ENCODE results near the gene SLC37A3.
"Not testable (repeated sequence)": the region's sequence is repeated elsewhere in the genome, so short reads cannot be mapped to it uniquely, and the experiment has no call there.

SLC37A3 gene

DNA sequence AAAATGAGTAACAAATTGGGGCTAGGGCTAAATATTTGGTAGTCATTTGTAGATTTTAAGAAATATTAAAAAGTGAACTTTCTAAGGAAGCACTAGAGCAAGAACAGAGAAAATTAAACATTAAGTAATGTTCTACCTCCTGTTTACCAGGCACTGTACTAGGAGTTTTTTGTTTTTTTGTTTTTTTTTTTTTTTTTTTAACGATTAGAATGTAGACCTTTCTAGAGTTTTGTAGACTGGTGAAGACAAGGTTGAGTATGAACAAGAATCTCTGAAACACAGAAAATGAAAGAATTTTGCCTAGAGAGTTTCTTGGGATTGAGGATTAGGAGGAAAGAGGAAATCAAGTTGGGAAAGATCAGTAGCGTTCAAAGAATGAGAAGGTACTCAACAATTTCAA, 73.6 kb downstream of the SLC37A3 start:
- peaks cover 0 to 2% of the 10 kb centered on the region in 2 donors for H3K36me3 Mint-ChIP-seq
- no peaks in the 10 kb centered on the region for H3K4me1 Mint-ChIP-seq
- DNase-seq (no peak), ATAC-seq (replicated peaks) (no peak)
- H3K27me3 Mint-ChIP-seq, result no peaks in the 10 kb centered on the region
- no peak overlapping the region for H3K27ac Mint-ChIP-seq
- H3K9me3 Mint-ChIP-seq, result no peaks in the 10 kb centered on the region
- H3K4me3 Mint-ChIP-seq, result no peak overlapping the region

DNA sequence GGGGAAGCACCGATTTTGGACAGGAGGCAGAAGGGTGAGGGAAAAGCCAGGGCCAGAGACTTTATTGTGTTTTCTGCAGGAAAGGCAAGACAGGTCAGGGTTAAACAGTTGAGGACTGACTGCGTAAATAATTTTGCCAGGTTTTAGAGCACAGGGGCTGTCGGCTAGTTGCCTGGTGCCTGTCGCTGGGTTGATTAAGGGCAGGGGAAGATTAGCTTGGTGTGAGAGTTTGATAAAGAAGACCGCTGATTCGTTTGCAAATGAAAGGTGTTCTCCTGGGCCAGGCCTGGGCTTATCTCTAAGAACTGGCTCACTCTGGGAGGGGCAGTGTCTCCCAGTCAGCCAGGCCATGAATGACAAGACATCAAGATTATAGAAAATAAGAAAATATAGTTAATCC, 75.6 kb downstream of the SLC37A3 start:
- Mint-ChIP-seq H3K36me3 (peaks cover 2 to 14% of the 10 kb centered on the region in 2 donors), H3K4me1 (peaks cover under 1 to 1% of the 10 kb centered on the region in 2 donors), H3K27ac (no peak overlapping the region), H3K27me3 (peaks cover 0 to 4% of the 10 kb centered on the region in 2 donors), H3K9me3 (no peaks in the 10 kb centered on the region), H3K4me3 (no peak overlapping the region)
- DNase-seq (no peak), ATAC-seq (replicated peaks) (no peak)

DNA sequence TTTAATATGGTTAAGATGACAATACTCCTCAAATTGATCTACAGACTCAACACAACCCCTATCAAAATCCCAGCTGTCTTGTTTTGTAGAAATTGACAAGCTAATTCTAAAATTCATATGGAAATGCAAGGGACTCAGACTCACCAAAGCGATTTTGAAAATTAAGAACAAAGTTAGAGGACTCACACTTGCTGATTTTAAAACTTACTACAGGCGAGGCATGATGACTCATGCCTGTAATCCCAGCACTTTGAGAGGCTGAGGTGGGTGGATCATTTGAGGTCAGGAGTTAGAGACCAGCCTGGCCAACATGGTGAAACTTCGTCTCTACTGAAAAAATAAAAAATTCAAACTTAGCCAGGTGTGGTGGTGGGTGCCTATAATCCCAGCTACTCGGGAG, 78.3 kb downstream of the SLC37A3 start:
- Mint-ChIP-seq H3K36me3 (peaks cover 9 to 28% of the 10 kb centered on the region in 2 donors), H3K4me1 (peaks cover 6 to 10% of the 10 kb centered on the region in 2 donors)
- ATAC-seq (replicated peaks); H3K27me3 Mint-ChIP-seq; H3K27ac Mint-ChIP-seq; H3K9me3 Mint-ChIP-seq; H3K4me3 Mint-ChIP-seq; DNase-seq: not testable (repeated sequence)

DNA sequence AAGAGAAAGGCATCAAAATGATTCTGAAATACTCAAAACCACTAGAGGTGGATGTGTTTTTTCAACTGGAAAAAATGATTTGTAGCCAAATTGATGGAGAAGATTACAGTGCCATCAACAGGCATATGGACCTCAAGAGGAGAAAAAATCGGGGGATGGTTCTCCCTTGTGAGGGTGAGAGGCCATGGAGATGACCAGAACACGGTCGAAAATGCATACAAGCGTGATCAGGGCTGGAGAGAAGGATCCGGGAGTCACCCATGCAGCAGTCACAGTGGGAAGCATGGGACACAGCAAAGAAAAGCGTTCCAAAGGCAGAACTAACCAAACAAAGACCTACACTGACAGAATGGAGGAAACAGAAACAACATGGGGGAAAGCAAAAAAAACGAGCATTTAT, 80.3 kb downstream of the SLC37A3 start:
- H3K27ac Mint-ChIP-seq, result no peak overlapping the region
- peaks cover 6 to 11% of the 10 kb centered on the region in 2 donors for H3K4me1 Mint-ChIP-seq
- peaks cover 1% of the 10 kb centered on the region in 2 donors for H3K9me3 Mint-ChIP-seq
- peaks cover 10 to 15% of the 10 kb centered on the region in 2 donors for H3K27me3 Mint-ChIP-seq
- H3K4me3 Mint-ChIP-seq, result no peak overlapping the region
- no peak for DNase-seq
- no peak for ATAC-seq (replicated peaks)
- H3K36me3 Mint-ChIP-seq, result peaks cover 17 to 40% of the 10 kb centered on the region in 2 donors

DNA sequence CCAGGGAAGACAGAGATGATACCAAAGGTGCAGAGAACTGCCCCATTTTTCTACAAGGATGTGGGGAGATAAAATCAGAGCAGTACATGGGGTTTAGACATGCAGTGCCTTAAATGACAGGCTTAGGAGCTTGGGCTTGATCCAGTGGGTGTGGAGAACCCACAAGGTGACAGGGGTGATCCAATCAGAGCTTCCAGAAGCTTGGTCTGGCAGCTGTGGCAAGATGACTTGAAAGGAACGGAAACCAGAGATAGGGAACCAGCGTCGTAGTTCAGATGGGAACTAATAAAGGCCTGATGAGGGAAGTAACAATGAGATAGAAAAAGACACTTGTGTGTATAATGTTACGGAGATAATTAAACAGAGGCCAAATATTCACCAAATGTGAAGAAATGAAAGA, 80.7 kb downstream of the SLC37A3 start:
- Mint-ChIP-seq H3K4me3 (no peak overlapping the region), H3K9me3 (peaks cover 5% of the 10 kb centered on the region in 2 donors), H3K4me1 (peaks cover 9 to 15% of the 10 kb centered on the region in 2 donors), H3K27ac (no peak overlapping the region), H3K36me3 (peaks cover 21 to 44% of the 10 kb centered on the region in 2 donors), H3K27me3 (peaks cover 13 to 15% of the 10 kb centered on the region in 2 donors)
- peak; percentile 60 to 65 for ATAC-seq (replicated peaks)
- no peak for DNase-seq

DNA sequence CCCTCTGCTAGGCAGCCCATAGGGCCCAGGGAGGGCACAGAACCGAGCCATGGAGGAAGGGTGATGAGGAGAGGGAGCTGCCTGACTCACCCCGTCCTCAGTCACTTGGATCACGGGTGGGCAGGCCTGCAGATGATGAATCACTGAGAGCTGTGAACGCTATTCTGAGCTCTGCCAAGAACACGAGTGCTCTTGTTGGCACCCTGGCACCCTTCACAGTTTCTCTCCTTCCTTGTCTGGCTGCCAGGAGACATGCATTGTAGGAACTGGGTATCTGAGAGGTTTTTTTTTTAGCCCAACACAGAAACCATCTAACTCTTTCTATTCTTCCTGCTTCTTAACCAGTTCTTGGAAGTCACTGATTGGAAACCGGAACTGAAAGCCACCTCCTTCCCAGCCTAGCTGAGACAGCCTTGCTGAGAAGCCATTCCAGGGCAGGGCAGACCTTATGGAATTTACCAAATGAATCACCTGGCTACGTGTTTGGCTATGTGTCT, 82.1 kb downstream of the SLC37A3 start:
- peaks cover 12% of the 10 kb centered on the region in 2 donors for H3K9me3 Mint-ChIP-seq
- peaks cover 15 to 18% of the 10 kb centered on the region in 2 donors for H3K27me3 Mint-ChIP-seq
- H3K4me3 Mint-ChIP-seq, result no peak overlapping the region
- peaks cover 30 to 51% of the 10 kb centered on the region in 2 donors for H3K36me3 Mint-ChIP-seq
- H3K4me1 Mint-ChIP-seq, result peaks cover 9 to 19% of the 10 kb centered on the region in 2 donors
- H3K27ac Mint-ChIP-seq, result no peak overlapping the region
- no peak for DNase-seq
- ATAC-seq (replicated peaks), result no peak

DNA sequence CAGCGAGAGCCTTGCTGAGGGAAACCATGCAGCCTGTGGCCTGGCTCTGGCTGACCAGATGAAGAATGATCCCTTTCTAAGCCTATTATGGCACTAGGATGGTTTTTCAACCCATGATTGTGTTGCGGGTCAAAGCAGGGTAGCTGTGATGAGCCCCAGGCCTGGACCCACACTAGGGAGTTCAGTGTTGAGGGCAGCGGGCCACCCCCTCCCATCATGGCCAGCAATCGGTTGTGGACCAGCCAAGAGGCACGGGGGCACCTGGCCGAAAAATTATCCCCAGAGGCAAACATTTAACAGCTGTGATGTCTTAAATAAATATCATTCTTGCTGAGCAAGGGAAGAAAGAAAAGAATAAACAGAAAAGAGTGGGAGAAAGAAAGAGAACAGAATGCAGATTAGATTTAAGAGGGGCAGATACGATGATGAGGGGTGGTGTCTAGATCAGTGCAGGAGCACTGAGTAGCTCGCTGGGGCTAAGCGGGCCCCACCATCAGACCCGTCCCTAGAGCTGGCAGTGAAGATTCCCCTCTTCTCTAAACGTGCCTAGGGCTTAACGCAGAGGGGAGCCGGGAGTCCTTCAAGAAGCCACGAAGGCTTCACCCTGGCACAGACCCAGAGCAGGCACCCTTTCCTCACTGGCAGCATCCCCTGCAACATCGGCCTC, 82.7 kb downstream of the SLC37A3 start:
- DNase-seq, result no peak
- Mint-ChIP-seq H3K4me3 (no peak overlapping the region), H3K36me3 (peaks cover 30 to 51% of the 10 kb centered on the region in 2 donors), H3K9me3 (peaks cover 12% of the 10 kb centered on the region in 2 donors), H3K27me3 (peaks cover 15 to 20% of the 10 kb centered on the region in 2 donors), H3K27ac (no peak overlapping the region), H3K4me1 (peaks cover 10 to 21% of the 10 kb centered on the region in 2 donors)
- ATAC-seq (replicated peaks), result no peak

DNA sequence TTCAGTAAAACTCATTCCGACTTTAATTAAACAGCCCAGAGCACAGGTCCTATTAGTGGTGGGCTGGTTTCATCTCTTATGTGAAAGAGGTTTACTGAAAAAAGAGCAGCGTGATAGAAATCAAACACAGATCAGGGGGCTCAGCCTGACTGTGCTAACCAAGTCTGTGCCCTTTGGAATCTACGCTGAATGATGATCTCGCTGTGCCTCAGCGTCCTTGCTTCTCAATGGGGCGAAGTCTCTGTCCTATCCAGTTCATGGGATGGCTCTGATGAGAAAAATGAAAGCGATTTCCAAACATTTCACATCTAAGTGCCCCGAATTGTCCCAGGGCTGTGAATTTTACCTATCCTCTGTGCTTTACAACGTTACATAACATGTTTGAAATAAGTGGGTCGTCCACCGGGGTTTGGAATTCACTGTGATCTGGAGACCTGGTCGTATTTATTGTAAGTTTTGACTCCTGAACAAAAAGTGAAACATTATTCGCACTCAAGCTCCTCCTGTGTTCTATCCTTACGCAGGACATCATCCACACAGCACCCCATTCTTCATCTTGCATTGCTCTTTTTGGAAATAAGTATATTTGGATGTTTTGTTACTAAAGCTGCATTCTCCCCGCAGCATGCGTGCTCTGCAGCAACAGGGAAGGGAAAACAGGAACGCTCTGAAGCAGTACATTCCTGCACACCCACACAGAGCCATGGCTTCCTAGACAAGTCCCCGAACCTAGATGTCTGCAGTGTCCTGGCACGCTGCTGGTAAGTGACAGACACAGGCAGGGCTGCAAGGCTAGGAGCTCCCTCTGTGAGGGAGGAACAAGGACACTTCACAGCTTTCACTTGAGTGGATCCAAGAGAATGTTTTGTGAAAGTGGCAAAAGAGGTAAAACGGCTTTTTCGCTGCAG, 83.5 kb downstream of the SLC37A3 start:
- no peak overlapping the region for H3K27ac Mint-ChIP-seq
- H3K27me3 Mint-ChIP-seq, result peaks cover 15 to 22% of the 10 kb centered on the region in 2 donors
- DNase-seq (no peak), ATAC-seq (replicated peaks) (no peak)
- H3K36me3 Mint-ChIP-seq, result peaks cover 30 to 51% of the 10 kb centered on the region in 2 donors
- no peak overlapping the region for H3K4me3 Mint-ChIP-seq
- H3K9me3 Mint-ChIP-seq, result peaks cover 12% of the 10 kb centered on the region in 2 donors
- H3K4me1 Mint-ChIP-seq, result peaks cover 12 to 28% of the 10 kb centered on the region in 2 donors

DNA sequence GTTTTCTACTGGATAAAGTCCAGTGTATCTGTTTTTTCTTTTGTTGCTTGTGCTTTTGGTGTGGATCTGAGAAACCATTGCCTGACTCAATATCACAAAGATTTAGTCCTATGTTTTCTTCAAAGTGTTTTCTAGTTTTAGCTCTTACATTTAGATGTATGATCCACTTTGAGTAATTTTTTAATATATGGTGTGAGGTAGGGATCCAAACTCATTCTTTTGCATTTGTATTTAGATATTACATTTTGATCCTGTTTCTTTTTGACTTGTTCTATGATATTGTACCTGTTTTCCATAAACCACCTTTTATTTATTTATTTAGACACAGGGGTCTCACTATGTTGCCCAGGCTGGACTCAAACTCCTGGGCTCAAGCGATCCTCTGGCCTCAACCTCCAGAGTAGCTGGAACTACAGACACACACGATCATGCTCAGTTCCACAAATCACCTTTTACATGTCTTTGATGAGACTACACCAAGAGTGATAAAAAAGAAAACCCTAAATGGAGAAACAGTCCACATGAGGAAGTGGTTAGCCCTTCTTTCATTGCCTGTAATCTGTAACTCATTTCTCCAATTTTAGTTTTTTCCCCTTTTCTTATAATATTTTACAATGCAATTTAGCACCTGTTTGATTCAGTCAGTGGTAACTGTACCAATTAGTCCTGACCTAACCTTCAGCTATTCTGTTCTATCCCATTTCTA, 86.0 kb downstream of the SLC37A3 start:
- Mint-ChIP-seq H3K9me3 (peaks cover 12% of the 10 kb centered on the region in 2 donors), H3K4me1 (peaks cover 10 to 23% of the 10 kb centered on the region in 2 donors), H3K4me3 (no peak overlapping the region), H3K36me3 (peaks cover 26 to 33% of the 10 kb centered on the region in 2 donors), H3K27ac (no peak overlapping the region), H3K27me3 (peaks cover 15 to 23% of the 10 kb centered on the region in 2 donors)
- ATAC-seq (replicated peaks) (peak; percentile 62 to 79), DNase-seq (no peak)

DNA sequence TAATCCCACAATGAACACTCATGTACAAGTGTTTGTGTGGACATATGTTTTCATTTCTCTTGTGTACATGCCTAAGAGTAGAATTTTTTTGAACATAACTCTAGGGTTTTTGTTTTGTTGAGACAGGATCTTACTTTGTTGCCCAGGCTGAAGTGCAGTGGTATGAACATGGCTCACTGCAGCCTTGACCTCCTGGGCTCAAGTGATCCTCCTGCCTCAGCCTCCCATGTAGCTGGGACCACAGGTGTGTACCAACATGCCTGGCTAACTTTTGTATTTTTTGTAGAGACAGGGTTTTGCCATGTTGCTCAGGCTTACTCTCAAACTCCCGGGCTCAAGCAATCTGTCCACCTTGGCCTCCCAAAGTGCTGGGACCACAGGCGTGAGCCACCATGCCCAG, 87.2 kb downstream of the SLC37A3 start:
- H3K4me3 Mint-ChIP-seq; ATAC-seq (replicated peaks); H3K27ac Mint-ChIP-seq; DNase-seq: not testable (repeated sequence)
- H3K9me3 Mint-ChIP-seq, result peaks cover 12% of the 10 kb centered on the region in 2 donors
- peaks cover 26 to 29% of the 10 kb centered on the region in 2 donors for H3K36me3 Mint-ChIP-seq
- H3K27me3 Mint-ChIP-seq, result peaks cover 15 to 23% of the 10 kb centered on the region in 2 donors
- peaks cover 9 to 28% of the 10 kb centered on the region in 2 donors for H3K4me1 Mint-ChIP-seq

DNA sequence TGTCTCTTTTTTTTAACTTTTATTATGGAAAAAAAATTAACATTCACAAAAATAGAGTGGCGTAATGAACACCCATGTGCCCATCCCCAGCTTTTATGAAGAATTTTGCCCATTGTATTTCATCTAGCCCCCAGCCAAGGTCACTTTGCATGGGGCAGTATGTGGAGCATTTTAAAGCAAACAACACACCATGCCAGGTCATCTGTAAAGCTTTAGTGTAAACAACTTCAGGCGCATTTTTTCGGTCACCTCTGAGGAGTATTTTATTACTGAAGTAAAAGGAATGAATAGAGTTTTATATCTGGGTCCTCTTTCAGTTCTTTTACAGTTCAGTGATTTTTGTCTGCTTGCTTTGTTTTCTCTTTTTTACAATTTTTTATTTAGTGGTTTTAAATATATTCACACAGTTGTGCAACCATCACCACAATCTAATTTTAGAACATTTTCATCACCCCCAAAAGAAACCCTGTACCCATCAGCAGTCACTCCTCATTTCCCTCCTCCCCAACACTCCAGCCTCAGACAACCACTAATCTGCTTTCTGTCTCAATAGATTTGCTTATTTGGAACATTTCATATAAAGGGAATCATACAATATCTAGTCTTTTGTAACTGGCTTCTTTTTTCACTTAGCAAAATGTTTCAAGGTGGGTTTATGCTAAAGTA, 87.9 kb downstream of the SLC37A3 start:
- peaks cover 8 to 27% of the 10 kb centered on the region in 2 donors for H3K4me1 Mint-ChIP-seq
- H3K27ac Mint-ChIP-seq, result no peak overlapping the region
- no peak overlapping the region for H3K4me3 Mint-ChIP-seq
- H3K36me3 Mint-ChIP-seq, result peaks cover 25 to 27% of the 10 kb centered on the region in 2 donors
- DNase-seq, result no peak
- ATAC-seq (replicated peaks), result no peak
- H3K9me3 Mint-ChIP-seq, result peaks cover 12% of the 10 kb centered on the region in 2 donors
- peaks cover 11 to 23% of the 10 kb centered on the region in 2 donors for H3K27me3 Mint-ChIP-seq

DNA sequence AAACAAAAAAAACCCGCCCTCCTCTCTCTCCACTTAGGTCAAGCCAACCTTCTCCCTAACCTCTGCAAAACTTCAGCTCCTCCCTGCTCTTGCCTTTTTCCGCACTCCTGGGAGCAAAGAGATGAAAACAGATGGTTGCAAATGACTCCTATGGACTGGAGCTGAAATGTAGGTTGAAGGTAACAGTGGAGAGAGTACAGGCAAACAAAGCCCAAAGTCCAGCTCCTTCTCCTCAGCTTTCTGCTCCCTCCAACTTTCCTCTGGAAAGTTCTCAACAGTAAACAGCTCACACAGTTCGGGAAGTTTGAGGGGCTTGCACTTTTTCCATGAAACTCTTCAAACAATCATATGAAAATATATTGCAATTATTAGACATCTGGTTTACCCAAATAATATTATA, 90.3 kb downstream of the SLC37A3 start:
- peaks cover 0 to 17% of the 10 kb centered on the region in 2 donors for H3K27me3 Mint-ChIP-seq
- ATAC-seq (replicated peaks), result no peak
- H3K27ac Mint-ChIP-seq, result no peak overlapping the region
- H3K4me1 Mint-ChIP-seq, result peaks cover 14 to 43% of the 10 kb centered on the region in 2 donors
- H3K9me3 Mint-ChIP-seq, result peaks cover 11 to 12% of the 10 kb centered on the region in 2 donors
- H3K4me3 Mint-ChIP-seq, result no peak overlapping the region
- peaks cover 11 to 13% of the 10 kb centered on the region in 2 donors for H3K36me3 Mint-ChIP-seq
- DNase-seq, result no peak

DNA sequence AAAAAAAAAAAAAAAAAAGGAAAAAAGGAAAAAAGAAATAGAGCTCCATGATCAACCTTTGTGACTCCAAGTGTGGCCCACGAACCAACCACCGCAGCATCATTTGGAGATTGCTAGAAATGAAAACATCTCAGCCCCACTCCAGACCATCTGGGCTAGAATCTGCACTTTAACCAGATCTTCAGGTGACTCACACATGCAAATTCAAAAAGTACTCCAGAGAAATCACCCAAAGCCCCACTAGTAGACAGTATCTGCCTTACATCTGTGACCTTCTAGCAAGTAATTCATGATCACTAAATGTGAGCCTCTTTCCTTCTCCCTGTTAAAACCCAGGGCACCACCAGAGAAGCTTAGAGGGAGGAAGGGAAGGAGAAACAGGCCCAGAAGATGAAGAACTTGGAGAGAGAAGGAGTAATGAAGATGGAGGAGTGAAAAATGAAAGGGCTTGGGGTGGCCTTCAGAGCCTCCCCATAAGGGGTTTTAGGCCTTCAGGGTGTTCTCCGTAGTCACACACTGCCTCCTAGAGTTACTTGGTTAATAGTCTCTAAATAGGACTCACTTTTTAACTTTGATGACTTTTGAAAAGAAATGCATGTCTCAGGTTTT, 94.0 kb downstream of the SLC37A3 start:
- Mint-ChIP-seq H3K27ac (peak overlapping the region; percentile 43), H3K9me3 (no peaks in the 10 kb centered on the region), H3K27me3 (peaks cover 0 to 2% of the 10 kb centered on the region in 2 donors), H3K4me1 (peaks cover 8 to 25% of the 10 kb centered on the region in 2 donors), H3K36me3 (peaks cover 0 to 2% of the 10 kb centered on the region in 2 donors), H3K4me3 (no peak overlapping the region)
- peak; percentile 95 to 96 for ATAC-seq (replicated peaks)
- DNase-seq, result peak; percentile 17

Data from stimulated activated naive B cell treated with anti-CD40 and anti-IgM and Interleukin-4, amounts not matched to agents 10 μg/mL and 1 μg/mL and 100 μg/mL, for 72 hours (primary cell).